Breast epithelium (tissue), 3 donors: ENCODE measurements around the gene ANKRD23.

ENCODE experiments used
- CTCF ChIP-seq, 3 donors: fragments of 450-650 bp; IDR thresholded peaks; one replicate each; pipeline ENCODE4 v1.5.1; 2016 to 2017; ENCODE audit warnings: antibody characterized with exemption in 3 of 3, mild to moderate bottlenecking in 3 of 3, moderate library complexity in 3 of 3
- POLR2A ChIP-seq: fragments of 450-650 bp; IDR thresholded peaks from one replicate; pipeline ENCODE4 v1.6.1; 2016; ENCODE audit warnings: antibody characterized with exemption, mild to moderate bottlenecking, moderate library complexity
- POLR2AphosphoS5 ChIP-seq, 3 donors: sonication (generic); formaldehyde crosslinking; IDR thresholded peaks; one replicate each; pipeline ENCODE4 v1.6.1; 2017; ENCODE audit warnings: antibody characterized with exemption in 3 of 3

GRCh38 chr2:96826546-96827278 is 17.1 kb downstream of the ANKRD23 start:
- no peak for TF ChIP-seq POLR2A
- no peak for TF ChIP-seq CTCF (IDR thresholded peaks at IDR 0.05)
- no peak for TF ChIP-seq POLR2AphosphoS5 (IDR thresholded peaks at IDR 0.05)
